ENCODE data around the gene TANGO2. TPM values are rescaled to one million over a fixed set of nuclear protein-coding genes. Genes with fewer than 3 reads are reported as not detected.

Gene TANGO2
- total and polyA plus RNA-seq, 2 of the 8 experiments (the other 6 are each of a cell fraction or from before 2014, with no cell fraction given) = 10.1 to 18.4 TPM

GRCh38 chr22:20084547-20085413, 63.9 kb downstream of the TANGO2 start:
- POLR2A ChIA-PET (ENCODE audit: partially characterized antibody) = interaction anchor here (0.9 to 29.4 kb wide), 8 partner anchors 9 to 114 kb away, joined by 3 to 598 read pairs (median 4); partner anchors contain the start of genes RANBP1 and TRMT2A
- peak; percentile 69 to 89 (median 78) for TF ChIP-seq CTCF (IDR thresholded peaks at IDR 0.05; ENCODE audit: control extremely low read depth in 1 of 3, insufficient read depth in 1 of 3, low read depth in 1 of 3, low read length in 3 of 3)
- no peak for TF ChIP-seq TEAD4 (IDR thresholded peaks at IDR 0.05; ENCODE audit: low read depth, low read length)
- TF ChIP-seq SIRT6 (IDR thresholded peaks at IDR 0.05; ENCODE audit: low read length) = no peak
- TF ChIP-seq CTBP2 (IDR thresholded peaks at IDR 0.05; ENCODE audit: borderline replicate concordance, insufficient read depth, insufficient read length, low read length) = no peak
- TF ChIP-seq POLR2AphosphoS5 (IDR thresholded peaks at IDR 0.05; ENCODE audit: low read depth, low read length) = no peak; the same call in 1 of the 2 replicates
- TF ChIP-seq JUND (IDR thresholded peaks at IDR 0.05; ENCODE audit: low read length) = peak; percentile 43; the same call in 1 of the 2 replicates
- no peak for TF ChIP-seq CBX8 (IDR thresholded peaks at IDR 0.05; ENCODE audit: borderline replicate concordance, low read depth, low read length)
- TF ChIP-seq NRF1 (IDR thresholded peaks at IDR 0.05; ENCODE audit: low read depth, low read length) = no peak

More at GRCh38 chr22:20084547-20085413, 63.9 kb downstream of the TANGO2 start:
- Histone ChIP-seq H2AFZ (ENCODE audit: low read length) (no peak overlapping the region), H4K8ac (ENCODE audit: extremely low read depth, insufficient read depth, low read length) (0 out of 2 replicates have a peak overlapping the region, but pooled peaks have one; percentile 45), H3K4me1 (replicated peaks in 1 of 4; ENCODE audit: control insufficient read depth in 3 of 4, insufficient read depth in 4 of 4, low read length in 3 of 4) (peaks cover 3 to 19% (median 10%) of the 10 kb centered on the region in 4 experiments; a peak in 6 of 7 replicates), H4K91ac (replicated peaks; ENCODE audit: insufficient read length, low read length) (peak overlapping the region; percentile 52), H3K4ac (replicated peaks; ENCODE audit: insufficient read length, low read depth, low read length) (no peak overlapping the region), H3K27ac (ENCODE audit: low read depth, low read length) (peak overlapping the region; percentile 41; the same call in 1 of the 2 replicates), H2BK20ac (ENCODE audit: low read length) (no peak overlapping the region), H2BK5ac (ENCODE audit: low read depth, low read length) (no peak overlapping the region), H3K79me2 (ENCODE audit: control insufficient read depth in 1 of 2, insufficient read depth in 2 of 2, low read length in 2 of 2) (peaks cover 27 to 70% of the 10 kb centered on the region in 2 experiments), H3K4me2 (ENCODE audit: insufficient read depth in 1 of 2, low read depth in 2 of 2, low read length in 2 of 2) (peak overlapping the region; percentile 10 to 13; a peak in 1 of 4 replicates), H3K56ac (replicated peaks; ENCODE audit: insufficient read length, low read depth, low read length) (no peak overlapping the region), H3K18ac (ENCODE audit: extremely low read depth, low read length) (peak overlapping the region; percentile 48; the same call in 1 of the 2 replicates), H3K9me3 (ENCODE audit: insufficient read depth in 2 of 2, low read depth in 1 of 2, low read length in 1 of 2) (no peaks in the 10 kb centered on the region), H3K23ac (ENCODE audit: insufficient read length) (no peak overlapping the region), H4K5ac (ENCODE audit: insufficient read length, low read depth, low read length) (peak overlapping the region; percentile 19), H2AK5ac (ENCODE audit: low read depth, low read length) (peak overlapping the region; percentile 34; the same call in 1 of the 2 replicates), H2BK12ac (ENCODE audit: low read depth, low read length) (peak overlapping the region; percentile 44; the same call in 1 of the 2 replicates), H2BK120ac (replicated peaks; ENCODE audit: low read depth, low read length) (no peak overlapping the region), H3K23me2 (ENCODE audit: low read depth, low read length) (peaks cover 9% of the 10 kb centered on the region), H3K9ac (replicated peaks in 1 of 4; ENCODE audit: extremely low read depth in 1 of 4, low read depth in 3 of 4, low read length in 3 of 4) (peak overlapping the region in 2 of 4 experiments; percentile 25 to 34; a peak in 3 of 7 replicates), H2BK15ac (ENCODE audit: low read length) (peak overlapping the region; percentile 21; the same call in 1 of the 2 replicates), H4K20me1 (replicated peaks in 1 of 2; ENCODE audit: control insufficient read depth in 1 of 2, insufficient read depth in 2 of 2, low read length in 2 of 2) (peaks cover 23 to 59% of the 10 kb centered on the region in 2 experiments), H3K27me3 (replicated peaks in 1 of 4; ENCODE audit: control insufficient read depth in 3 of 4, extremely low read depth in 1 of 4, insufficient read depth in 3 of 4, low read length in 3 of 4) (no peaks in the 10 kb centered on the region), H3K14ac (ENCODE audit: insufficient read length) (no peak overlapping the region), H3K4me3 (ENCODE audit: extremely low read depth in 1 of 4, insufficient read depth in 2 of 4, low read depth in 3 of 4, low read length in 4 of 4) (no peak overlapping the region), H3K79me1 (ENCODE audit: low read depth, low read length) (peaks cover 35% of the 10 kb centered on the region), H3K36me3 (ENCODE audit: control insufficient read depth in 2 of 4, insufficient read depth in 4 of 4, low read length in 3 of 4) (peaks cover 36 to 42% (median 41%) of the 10 kb centered on the region in 4 experiments)
- WGBS, 2 experiments (ENCODE audit: extremely low coverage in 1 of 2, insufficient coverage in 1 of 2, insufficient read length in 1 of 2, insufficient replicate concordance in 2 of 2, low coverage in 1 of 2, low lambda C conversion rate in 2 of 2, missing lambda C conversion rate in 1 of 2) = 72% methylated on average over 21 of the region's 23 CpGs; no CpG with 5 or more reads in 1 of the 2 experiments
- peak in 1 of 2 experiments; percentile 82 for DNase-seq (ENCODE audit: low read depth in 1 of 2, low spot score in 2 of 2)
- CTCF ChIA-PET (ENCODE audit: partially characterized antibody) = interaction anchor here (0.7 to 4.3 kb wide), 16 partner anchors 11 to 135 kb away, joined by 3 to 18 read pairs (median 7); partner anchors contain the start of gene RANBP1
- FAIRE-seq = no peak

Data from H1 (cell line).